Germinal center (tissue), 1 donor: ENCODE results near the gene EOMES.

Experiments
- DNase-seq: peaks from one replicate; pipeline ENCODE4 v3.0.0; 2012; ENCODE audit warnings: mixed read lengths, low spot score

EOMES gene

DNA sequence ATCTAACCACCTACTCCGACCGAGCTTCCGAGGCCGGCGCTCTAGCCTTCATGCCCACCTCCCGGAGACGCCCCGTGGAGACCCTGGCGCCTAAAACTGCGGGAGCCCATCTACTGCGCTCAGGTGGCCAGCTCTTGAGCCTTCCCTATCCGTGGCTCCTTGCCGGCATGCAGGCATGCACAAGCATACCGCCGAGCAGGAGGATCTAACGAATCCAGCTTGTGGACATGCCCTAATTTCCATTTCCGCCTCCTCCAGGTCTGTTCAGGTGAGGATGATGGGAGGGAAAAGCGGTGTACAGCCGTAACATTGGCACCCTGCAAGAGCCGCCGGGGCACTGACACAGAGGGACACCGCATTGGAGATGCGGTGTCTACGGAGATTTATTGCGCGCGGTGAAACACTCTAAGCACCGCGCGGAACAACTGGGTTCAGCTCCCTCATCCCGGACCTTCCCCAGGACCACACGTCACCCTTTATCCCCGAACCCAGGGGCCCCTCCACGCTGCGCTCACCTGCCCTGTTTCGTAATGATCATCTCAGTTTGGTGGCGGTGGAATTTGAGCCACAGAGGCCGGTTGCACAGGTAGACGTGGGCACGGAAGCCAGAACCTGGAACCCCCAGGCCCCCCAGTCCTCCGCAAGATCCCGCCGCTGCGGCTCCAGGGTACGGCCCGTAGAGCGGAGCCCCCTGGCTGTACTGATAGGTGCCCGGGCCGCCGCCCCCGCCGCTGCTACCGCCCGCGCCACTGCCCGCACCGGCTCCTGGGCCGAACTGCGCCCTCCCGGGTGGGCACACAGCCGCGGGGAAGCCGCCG, 1.0 kb downstream of the EOMES start:
- DNase-seq = no peak

DNA sequence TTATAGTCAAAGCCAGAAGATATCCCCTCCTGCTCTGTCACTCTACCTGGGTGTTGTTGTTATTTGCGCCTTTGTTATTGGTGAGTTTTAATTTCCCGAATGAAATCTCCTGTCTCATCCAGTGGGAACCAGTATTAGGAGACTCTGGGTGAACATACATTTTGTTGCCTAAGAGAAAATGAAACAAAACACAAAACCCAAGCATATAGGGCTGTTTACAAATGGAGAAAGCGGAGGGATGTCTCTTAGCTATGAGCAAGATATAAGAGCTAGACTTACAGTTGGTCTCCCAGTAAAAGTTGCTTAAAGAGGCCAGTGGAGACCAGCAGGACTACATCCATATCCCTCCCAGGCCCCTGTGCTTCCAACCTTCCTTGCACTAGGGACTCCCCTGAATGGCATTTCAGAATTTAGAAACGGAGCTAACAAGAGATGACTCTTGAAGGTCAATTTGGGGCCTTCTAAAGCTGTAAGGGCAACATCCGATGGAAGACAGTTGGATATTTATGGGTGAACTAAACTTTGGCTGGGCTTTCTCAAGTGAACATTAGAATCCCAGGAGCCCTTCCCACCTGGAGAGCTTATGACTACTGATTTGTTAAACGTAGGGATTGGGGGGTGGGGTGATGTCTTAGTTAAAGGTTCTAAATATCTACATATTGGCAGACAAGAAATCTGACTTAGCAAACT, 2.7 kb downstream of the EOMES start:
- no peak for DNase-seq

DNA sequence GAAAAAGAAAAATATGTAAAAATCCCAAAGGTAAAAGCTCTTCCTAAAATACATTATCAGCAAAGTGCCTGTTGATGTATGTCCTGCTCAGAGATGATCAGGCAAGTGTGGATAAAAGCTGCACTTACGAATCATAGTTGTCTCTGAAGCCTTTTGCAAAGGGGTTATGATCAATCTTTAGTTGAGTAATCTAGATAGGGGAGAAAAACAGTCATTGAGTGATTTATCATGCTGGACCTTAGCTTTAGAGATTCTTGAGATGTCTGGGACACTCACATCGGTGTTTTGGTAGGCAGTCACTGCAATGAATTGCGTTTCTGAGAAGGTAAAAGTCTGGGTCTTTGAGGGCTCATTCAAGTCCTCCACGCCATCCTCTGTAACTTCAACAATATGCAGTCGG, 3.7 kb downstream of the EOMES start:
- DNase-seq = no peak

DNA sequence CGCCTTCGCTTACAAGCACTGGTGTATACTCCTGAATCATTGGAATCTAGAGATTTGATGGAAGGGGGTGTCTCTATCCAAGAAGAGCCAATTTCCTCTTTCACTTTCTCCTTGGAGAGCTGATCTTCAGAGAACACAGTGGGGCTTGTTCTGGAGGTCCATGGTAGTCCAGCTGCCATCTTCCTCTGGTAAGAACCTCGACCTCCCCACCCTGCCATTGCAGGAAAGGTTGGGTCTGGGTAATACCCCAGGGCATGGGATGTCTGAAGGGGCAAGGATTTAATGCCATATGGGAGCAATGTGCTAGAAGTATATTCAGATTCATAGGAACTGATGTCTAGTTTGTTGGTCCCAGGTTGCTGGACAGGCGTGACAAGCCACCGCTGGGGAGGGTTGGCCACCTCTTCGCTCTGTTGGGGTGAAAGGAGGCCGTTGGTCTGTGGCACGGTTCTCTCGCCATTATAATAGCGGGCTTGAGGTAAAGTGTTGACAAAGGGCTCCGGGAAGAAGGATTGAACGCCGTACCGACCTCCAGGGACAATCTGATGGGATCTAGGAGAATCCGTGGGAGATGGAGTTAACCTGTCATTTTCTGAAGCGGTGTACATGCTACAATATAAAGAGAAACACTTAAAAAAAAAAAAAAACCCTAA, 4.8 kb downstream of the EOMES start:
- no peak for DNase-seq

DNA sequence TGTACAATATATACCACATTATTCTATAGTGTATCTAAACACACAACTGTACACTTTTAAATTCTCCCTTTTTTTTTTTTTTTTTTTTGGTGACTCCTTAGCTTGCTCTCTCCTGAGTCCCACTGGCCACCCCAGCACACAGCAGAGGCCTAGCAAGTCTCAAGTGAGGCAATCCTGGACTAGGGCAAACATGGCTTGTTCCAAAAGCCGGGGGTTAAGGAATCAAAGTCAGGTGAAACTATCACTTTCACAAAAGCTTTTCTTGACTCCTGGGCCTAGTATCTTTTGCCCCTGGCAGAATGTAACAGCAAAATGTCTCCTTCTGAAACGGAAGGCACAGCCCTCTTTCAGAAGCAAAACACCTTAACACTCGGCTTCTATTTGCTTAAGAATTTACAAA, 5.8 kb downstream of the EOMES start:
- DNase-seq = no peak

DNA sequence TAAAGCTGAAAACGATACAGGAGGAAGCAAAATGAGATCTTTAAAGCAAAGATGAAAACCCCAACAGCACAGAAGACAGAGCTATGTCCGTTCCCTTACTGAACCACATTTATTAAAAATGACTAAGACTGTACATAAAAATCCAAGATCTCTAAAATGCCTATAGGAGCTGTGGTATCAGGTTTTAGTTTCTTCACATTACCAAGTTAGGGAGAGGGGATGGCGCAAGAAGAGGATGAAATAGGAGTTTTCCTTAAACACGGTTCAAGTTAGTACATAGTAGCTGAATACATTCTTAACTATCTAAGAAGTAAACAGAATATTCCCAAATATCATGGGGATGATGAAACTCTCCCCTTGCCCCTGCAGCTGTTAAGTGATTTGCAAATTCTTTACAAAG, 6.3 kb downstream of the EOMES start:
- DNase-seq = no peak

DNA sequence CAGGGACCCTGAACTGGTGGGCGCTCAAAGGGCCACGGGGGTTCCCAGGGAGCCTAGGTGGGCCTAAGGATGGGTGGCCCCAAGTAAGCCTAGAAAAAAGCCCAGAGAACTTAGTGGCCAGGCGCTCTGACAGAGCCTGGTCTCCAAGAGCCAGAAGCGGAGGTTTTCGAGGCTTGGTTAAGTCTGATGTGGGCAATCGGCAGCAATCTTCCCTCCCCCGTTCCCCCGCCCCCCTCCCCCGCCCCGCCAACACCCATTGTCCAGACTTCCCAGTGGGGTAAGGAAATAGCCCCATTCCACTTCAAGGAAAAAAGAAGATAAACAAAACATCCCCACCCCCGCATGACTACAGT, 6.7 kb downstream of the EOMES start:
- DNase-seq = no peak

DNA sequence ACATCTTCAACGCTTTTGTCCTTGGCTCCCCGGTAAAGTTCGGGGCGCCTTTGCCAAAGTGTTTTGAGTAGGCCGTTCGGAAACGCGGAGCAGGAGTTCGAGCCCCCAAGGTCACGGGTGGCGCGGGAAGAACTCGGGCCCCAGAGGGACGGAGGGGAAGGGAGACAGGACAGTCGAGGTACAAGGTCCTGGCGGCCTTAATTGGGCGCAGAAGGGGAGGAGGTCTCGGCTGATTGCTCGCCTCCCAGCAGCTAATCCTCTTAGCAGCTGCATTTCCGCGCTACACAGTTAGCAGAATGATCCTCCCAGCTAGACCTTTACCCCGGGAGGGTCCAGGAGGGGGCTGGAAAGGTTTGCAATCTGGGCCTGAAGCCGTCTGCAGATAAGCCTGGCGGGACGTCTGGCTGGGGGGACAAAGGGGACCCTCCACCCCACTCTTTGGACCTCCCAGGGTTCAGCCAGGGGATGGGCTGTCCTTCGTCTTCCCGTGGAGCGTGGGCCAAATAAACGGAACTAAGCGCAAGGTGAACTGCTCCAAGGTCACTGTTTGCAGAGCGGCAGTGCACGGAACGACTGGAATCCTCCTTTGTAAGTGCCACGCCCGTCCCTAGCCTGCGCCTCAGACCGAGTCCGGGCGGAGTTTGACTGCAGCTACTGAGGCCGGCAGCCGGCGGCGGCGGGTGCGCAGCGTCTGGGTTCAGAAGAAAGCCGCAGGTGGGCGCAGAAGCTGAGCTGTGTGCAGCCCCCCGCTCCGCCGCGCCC, 7.2 kb downstream of the EOMES start:
- no peak for DNase-seq

DNA sequence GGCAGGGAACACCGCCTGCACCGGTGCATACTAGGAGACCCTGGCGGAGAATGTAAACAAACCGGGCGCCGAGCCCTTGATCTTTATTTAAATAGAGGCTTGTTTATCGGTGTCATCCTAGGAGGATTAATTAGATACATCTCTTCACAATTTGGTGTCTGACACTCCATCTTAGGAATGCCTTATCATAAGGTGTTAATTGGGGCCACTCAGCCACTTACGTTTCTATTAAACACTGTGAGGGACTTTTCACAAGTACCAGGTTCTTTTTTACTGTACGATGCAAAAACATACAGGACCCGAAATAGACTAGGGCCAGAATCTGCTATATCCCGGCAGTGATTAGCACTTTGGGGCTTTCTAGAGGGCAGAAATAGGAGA, 8.0 kb downstream of the EOMES start:
- DNase-seq = no peak

DNA sequence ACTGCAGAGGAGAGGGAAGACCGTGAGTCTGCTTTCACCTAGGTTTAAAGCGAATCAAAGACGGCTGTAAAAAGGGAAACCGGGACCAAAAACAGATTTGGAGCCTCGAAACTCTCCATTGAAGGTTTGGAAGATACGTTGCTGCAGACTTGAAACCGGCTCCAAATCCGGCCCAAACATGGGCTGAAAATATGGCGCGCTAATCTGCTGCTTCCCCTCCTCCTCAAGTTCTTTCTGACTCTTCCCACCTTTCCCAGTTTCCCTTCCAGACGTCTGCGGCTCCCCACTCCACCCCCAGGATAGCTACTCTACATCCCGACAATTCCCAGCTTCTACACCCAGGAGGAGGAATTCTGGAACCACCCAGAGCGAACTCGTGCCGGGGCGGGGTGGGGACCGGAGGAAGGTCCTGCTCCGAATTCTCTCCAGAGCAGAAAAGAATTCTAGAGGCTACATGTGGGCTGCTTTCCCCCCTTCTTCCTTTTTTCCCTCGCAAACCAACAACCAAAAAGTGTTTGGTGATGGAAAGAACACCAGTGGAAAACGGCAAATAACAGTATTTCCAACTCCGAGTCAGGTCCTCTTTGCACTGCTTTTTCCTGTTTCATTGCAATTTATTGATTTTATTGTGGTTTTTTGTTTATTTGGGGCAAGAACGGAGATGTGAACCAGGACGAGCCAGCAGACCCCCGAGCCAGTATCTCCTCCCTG, 8.5 kb downstream of the EOMES start:
- DNase-seq = no peak

DNA sequence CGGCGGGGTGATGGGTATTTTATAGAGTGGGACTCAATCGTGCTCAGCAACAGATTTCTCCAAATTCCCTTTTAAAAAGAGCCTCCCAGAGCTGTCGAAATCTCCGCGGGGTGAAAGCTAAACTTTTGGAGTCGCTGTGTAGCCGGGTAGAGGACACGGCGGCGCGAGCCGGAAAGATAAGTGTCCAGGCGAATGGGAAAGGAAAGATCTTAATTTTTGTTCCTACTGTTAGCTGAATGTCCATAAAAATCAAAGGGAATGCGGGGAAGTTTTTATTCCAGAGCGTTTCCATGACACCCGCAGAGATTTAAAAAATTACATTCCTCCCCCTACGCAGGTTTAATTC, 9.1 kb downstream of the EOMES start:
- DNase-seq = no peak

DNA sequence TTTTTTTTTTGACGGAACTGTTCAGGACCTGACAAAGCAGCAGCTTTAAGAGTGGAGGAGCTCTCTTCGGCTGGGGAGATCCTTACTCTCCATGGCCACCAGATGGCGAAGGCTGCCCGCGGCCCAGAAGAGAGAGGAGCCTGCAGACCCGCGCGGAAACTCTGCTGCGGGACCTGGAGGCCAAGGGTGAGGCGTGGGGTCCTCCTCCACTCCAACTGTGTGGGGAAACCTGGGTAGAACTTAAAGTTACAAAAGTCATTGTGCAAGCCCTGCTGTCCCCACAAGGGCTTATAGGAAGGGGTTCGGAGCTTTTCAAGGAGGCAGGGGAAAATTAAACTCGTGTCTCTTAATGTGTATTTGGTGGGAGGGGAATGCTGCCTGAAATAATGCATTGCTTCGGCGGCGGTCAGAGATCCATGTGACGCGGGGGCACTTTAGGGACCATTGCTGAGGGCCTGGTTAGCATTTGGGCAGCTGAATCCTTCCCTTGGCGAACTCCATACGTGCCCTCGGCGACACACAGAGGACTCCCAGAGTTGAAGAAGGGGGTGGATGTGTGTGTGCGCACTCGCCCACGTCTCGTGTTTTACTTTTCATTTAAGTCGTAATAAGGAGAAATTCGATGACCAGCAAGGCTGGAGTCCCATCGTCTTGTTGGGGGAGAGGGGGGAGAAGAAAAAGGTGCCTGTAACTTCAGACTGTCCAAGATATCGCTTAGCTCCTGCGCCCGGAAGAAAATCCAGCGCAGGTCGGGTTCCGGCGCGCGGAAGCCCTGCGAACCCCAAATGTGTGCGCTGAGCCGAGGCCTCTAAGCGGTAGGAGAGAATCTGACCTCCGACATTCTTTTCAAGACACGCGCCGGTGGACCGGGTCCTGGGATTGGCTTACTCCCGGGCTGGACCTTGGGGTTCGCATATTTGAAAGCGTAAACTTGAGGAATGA, 9.7 kb downstream of the EOMES start:
- DNase-seq = peak; percentile 83

DNA sequence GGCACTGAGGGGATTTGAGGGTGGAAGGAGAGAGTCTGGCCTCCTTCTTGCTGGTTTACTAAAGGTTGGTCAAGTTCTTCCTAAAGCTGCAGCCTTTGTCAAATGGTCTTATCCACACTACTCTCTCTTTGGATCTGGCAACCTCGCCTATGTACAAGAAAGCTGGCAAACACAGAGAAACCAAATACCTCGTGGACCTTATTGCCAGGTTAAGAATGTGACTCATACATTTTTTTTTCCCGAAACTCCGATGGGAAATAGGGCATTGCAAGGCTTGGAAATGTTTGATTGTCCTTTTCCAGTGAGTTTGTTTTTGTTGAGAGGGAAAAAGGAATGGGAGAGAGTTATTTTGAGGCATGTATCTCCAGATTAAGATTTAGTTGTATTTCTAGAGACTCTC, 13.9 kb downstream of the EOMES start:
- no peak for DNase-seq

DNA sequence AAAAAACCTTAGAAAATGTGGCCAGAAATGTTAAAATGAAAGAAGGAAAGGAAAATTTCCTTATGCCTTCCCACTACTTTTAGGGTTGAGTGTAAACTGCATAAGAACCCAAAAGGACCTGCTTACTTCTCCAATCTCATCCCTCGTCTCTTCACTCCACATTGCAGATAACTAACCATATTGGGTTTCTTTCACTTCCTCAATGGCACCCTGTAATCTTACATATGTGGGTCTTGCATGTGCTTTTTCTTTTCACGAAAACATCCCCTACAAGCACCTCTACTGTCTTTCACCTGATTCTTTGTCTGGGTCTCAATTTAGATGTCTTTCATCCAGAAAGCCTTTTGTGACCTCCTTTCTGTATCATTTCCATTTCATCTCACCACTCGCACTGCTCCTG, 23.1 kb downstream of the EOMES start:
- DNase-seq = no peak

DNA sequence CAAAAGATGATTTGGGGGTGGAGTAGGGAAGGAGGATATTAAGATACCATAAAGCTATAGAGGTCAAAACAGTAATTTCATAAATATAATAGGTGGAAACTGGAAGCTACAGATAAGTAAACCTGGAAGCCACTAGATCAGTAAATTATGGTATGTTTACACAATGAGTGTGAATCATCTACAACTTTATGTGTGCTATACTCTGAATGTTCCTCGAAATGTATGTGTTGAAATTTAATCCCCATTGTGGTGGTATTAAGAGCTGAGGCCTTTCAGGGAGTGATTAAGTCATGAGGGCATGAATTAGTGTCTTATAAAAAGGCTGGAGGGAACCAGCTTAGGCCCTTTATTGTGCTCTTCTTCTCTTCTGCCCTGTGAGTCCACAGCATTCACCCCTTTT, 25.2 kb downstream of the EOMES start:
- DNase-seq = no peak

DNA sequence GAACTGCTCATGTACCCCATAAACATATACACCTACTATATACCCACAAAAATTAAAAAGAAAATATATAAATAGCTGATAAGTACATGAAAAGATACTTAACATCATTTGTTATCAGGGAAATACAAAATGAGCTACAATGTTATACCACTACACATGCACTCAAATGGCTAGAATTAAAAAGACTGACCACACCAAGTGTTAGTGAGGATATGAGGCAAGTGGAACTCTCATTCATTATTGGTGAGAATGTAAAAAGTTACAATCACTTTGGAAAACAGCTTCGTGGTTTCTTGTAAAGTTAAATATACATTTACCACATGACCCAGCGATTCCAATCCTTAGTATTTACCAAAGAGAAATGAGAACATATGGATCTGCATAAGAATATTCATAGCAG, 26.5 kb downstream of the EOMES start:
- no peak for DNase-seq

DNA sequence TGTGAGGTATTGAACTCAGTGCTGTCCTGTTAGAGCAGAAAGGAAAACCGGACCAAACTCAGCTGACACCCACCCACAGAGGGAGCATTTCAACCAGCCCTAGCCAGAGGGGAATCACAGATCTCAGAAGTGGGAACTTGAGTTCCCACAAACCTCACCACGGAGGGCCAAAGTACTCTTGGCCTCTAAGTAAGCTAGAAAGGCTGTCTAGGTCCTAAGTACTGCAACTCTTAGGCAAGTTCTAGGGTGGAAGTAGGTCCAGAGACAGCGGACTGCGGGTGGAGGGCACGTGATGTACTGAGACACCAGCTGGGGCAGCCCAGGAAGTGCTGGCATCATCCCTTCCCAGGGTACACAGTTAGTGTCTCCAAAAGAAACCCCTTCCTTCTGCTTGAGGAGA, 34.1 kb downstream of the EOMES start:
- DNase-seq = no peak

DNA sequence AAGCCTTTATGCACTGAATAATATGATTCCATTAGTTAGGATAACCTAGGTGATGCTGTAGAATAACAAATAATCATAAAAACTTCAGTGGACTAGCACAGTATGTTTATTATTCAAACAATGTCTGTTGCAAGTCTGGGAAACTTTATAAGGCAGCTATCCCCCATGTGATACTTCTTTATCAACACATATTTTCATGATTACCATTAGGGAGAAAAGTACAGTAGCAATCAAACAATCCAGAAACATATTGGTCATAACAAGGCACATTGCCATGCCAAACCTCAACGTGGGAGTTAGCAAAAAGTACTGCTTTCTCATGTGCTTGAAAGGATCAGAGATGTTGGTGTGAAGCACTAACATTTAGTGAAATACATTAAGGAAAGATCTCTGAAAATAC, 35.5 kb downstream of the EOMES start:
- DNase-seq = no peak

DNA sequence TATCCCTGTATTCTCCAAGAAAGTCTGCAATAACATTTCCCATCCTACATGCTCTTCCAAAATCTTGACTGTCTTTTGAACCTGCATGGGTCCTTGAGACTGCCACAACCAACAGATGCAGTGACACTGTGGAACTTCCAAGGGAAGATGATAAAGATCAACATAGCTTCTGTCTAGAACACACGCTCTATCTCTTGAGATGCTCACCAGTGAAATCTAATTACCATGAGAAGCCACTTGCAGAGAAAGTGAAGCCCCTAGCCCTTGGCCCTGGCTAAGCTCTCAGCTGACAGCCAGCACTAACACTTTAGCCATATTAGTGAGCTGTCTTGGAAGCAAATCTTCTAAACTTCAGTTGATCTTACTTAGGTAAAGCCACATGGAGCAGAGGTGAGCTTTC, 36.6 kb downstream of the EOMES start:
- DNase-seq = no peak

DNA sequence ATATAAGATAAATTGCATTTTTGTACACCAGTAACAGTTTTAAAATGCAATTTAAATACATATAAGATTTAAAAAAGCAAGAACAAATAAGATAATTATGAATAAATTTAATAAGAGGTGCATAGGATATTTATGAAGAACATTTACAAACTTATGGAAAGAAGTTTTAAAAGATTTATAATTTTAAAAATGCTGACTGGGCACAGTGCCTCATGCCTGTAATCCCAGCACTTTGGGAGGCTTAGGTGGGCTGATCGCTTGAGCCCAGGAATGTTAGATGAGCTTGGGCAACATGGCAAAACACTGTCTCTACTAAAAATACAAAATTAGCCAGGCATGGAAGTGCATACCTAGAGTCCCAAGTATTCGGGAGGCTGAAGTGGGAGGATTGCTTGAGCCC, 37.8 kb downstream of the EOMES start:
- no peak for DNase-seq

DNA sequence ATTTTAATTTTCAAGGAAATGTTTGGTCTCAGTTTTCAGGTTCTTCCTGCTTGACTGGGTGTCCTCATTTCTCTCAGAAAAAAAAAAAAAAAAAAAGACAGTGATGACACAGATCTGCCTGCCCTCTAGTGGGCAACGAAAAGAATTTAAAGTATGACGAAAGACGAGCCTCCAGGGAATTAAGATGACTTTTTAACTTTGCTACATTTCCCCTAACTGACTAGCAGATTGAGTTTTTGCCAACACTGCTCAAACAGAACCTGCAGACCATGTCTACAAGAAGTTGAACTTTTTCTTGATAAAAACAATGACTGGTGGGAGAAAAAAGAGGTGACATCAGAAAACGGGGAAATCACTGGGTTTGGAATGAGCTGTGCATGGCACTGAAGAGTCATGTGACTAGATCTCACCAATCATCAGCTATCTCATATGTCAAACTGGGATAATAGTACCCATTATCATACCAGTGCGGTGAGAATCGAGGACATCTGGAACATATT, 40.8 kb downstream of the EOMES start:
- DNase-seq = peak; percentile 62
